Transverse colon (tissue), 4 donors: ENCODE results near the gene TNFSF8.

ENCODE experiments used
- POLR2A ChIP-seq: fragments of 450-650 bp; IDR thresholded peaks from one replicate; pipeline ENCODE4 v1.6.1; 2016; ENCODE audit warnings: antibody characterized with exemption, mild to moderate bottlenecking, moderate library complexity
- POLR2AphosphoS5 ChIP-seq, 3 donors: sonication (generic); formaldehyde crosslinking; IDR thresholded peaks; one replicate each; pipeline ENCODE4 v1.6.1; 2016; ENCODE audit warnings: antibody characterized with exemption in 3 of 3
- TF ChIP-seq, protein P1 (sequence below), 5 experiments: fragments of 200-600 bp in 3 of 5; fragments of 450-650 bp in 2 of 5; sonication (generic) in 3 of 5; IDR thresholded peaks; 1 replicate in 2 of 5; 2 replicates in 3 of 5; pipeline ENCODE4 v1.5.1; 2016 to 2017; ENCODE audit warnings: antibody characterized with exemption in 5 of 5, inconsistent platforms in 3 of 5, mild to moderate bottlenecking in 2 of 5, moderate library complexity in 1 of 5

GRCh38 chr9:114969269-114969668 is 38.9 kb upstream of the TNFSF8 start:
- TF ChIP-seq POLR2AphosphoS5 (IDR thresholded peaks at IDR 0.05) = no peak
- TF ChIP-seq, protein P1, sequence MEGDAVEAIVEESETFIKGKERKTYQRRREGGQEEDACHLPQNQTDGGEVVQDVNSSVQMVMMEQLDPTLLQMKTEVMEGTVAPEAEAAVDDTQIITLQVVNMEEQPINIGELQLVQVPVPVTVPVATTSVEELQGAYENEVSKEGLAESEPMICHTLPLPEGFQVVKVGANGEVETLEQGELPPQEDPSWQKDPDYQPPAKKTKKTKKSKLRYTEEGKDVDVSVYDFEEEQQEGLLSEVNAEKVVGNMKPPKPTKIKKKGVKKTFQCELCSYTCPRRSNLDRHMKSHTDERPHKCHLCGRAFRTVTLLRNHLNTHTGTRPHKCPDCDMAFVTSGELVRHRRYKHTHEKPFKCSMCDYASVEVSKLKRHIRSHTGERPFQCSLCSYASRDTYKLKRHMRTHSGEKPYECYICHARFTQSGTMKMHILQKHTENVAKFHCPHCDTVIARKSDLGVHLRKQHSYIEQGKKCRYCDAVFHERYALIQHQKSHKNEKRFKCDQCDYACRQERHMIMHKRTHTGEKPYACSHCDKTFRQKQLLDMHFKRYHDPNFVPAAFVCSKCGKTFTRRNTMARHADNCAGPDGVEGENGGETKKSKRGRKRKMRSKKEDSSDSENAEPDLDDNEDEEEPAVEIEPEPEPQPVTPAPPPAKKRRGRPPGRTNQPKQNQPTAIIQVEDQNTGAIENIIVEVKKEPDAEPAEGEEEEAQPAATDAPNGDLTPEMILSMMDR (IDR thresholded peaks at IDR 0.05) = no peak
- TF ChIP-seq POLR2A = no peak
